ENCODE results near the gene KRT76.

Gene KRT76

DNA sequence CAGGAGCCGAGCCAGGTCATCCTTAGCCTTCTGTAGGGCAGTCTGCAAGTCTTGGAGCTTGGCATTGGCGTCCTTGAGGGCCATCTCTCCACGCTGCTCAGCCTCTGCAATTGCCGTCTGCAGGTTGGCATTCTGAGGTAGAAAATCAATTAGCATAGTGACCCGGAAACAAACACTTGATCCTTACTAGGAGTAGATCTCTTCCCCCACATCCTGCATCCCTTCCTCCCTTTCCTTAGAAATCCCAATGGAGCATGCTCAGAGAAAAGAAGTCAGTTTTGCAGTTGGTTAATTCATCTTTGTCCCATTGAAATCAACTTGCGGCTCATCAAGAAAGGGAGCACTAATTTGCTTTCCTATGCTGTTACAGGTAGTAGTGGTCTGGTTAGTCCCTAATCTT, 6.1 kb downstream of the KRT76 start:
- H2AK5ac ChIP-seq (ENCODE audit: low read length), result no peak overlapping the region
- no peak overlapping the region for H3K56ac ChIP-seq (ENCODE audit: low read length)
- no peak overlapping the region for H2BK120ac ChIP-seq (ENCODE audit: low read depth, low read length)
- H4K5ac ChIP-seq (ENCODE audit: low read length), result no peak overlapping the region
- no peak overlapping the region for H3K27ac ChIP-seq (ENCODE audit: low read depth, low read length)
- no peaks in the 10 kb centered on the region for H3K36me3 ChIP-seq (ENCODE audit: control insufficient read depth, insufficient read depth, low read length)
- H3K4me2 ChIP-seq (ENCODE audit: low read length), result no peak overlapping the region
- H3K4ac ChIP-seq (ENCODE audit: low read depth, low read length), result no peak overlapping the region
- no peak overlapping the region for H2BK15ac ChIP-seq (replicated peaks; ENCODE audit: low read depth)
- no CpG with 5 or more reads among the region's 6 CpGs for WGBS (ENCODE audit: extremely low coverage, insufficient coverage, low lambda C conversion rate)
- H3K79me2 ChIP-seq (ENCODE audit: control insufficient read depth, insufficient read depth, low read length), result no peaks in the 10 kb centered on the region
- H3K9ac ChIP-seq (ENCODE audit: low read length), result no peak overlapping the region
- H3K4me3 ChIP-seq (ENCODE audit: low read length), result no peak overlapping the region
- H3K27me3 ChIP-seq (ENCODE audit: insufficient read depth, low read length, poor library complexity), result no peaks in the 10 kb centered on the region
- no peaks in the 10 kb centered on the region for H3K79me1 ChIP-seq (ENCODE audit: low read length)
- H3K18ac ChIP-seq (ENCODE audit: low read length), result no peak overlapping the region
- no peak overlapping the region for H4K8ac ChIP-seq (ENCODE audit: low read depth, low read length)
- no peak overlapping the region for H2BK5ac ChIP-seq (ENCODE audit: low read length)
- DNase-seq, result no peak
- H3K4me1 ChIP-seq (ENCODE audit: control insufficient read depth, low read depth, low read length), result no peaks in the 10 kb centered on the region
- H3K23ac ChIP-seq (ENCODE audit: low read length), result no peak overlapping the region

DNA sequence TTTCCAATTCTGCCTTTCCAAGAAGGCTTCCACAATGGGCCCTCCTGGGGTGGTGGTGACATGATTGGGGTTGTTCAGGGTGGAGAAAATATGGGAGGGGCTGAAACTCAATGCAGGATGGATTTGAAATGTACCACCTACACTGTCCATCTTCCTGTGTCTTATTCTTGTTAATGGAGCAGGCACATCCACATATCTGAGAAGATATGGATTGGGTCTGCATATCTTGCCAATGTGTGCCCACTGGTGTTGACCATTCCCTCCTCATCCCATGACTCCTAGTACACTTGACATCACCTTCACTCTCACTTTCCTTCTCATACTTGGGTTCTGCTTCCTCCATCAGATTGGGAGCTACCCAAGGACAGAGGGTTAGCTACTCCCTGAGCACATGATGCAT, 7.2 kb downstream of the KRT76 start:
- no peak overlapping the region for H2BK15ac ChIP-seq (replicated peaks; ENCODE audit: low read depth)
- no peak overlapping the region for H4K5ac ChIP-seq (ENCODE audit: low read length)
- H3K4me2 ChIP-seq (ENCODE audit: low read length), result no peak overlapping the region
- H2AK5ac ChIP-seq (ENCODE audit: low read length), result no peak overlapping the region
- H3K79me1 ChIP-seq (ENCODE audit: low read length), result no peaks in the 10 kb centered on the region
- no peaks in the 10 kb centered on the region for H3K79me2 ChIP-seq (ENCODE audit: control insufficient read depth, insufficient read depth, low read length)
- H4K8ac ChIP-seq (ENCODE audit: low read depth, low read length), result no peak overlapping the region
- no peak overlapping the region for H3K4ac ChIP-seq (ENCODE audit: low read depth, low read length)
- no peak overlapping the region for H3K9ac ChIP-seq (ENCODE audit: low read length)
- H3K18ac ChIP-seq (ENCODE audit: low read length), result no peak overlapping the region
- no peak overlapping the region for H3K4me3 ChIP-seq (ENCODE audit: low read length)
- H3K4me1 ChIP-seq (ENCODE audit: control insufficient read depth, low read depth, low read length), result no peaks in the 10 kb centered on the region
- H3K27me3 ChIP-seq (ENCODE audit: insufficient read depth, low read length, poor library complexity), result no peaks in the 10 kb centered on the region
- no peaks in the 10 kb centered on the region for H3K36me3 ChIP-seq (ENCODE audit: control insufficient read depth, insufficient read depth, low read length)
- no peak overlapping the region for H3K56ac ChIP-seq (ENCODE audit: low read length)
- no peak for DNase-seq
- no peak overlapping the region for H2BK120ac ChIP-seq (ENCODE audit: low read depth, low read length)
- H2BK5ac ChIP-seq (ENCODE audit: low read length), result no peak overlapping the region
- H3K27ac ChIP-seq (ENCODE audit: low read depth, low read length), result no peak overlapping the region
- H3K23ac ChIP-seq (ENCODE audit: low read length), result no peak overlapping the region

DNA sequence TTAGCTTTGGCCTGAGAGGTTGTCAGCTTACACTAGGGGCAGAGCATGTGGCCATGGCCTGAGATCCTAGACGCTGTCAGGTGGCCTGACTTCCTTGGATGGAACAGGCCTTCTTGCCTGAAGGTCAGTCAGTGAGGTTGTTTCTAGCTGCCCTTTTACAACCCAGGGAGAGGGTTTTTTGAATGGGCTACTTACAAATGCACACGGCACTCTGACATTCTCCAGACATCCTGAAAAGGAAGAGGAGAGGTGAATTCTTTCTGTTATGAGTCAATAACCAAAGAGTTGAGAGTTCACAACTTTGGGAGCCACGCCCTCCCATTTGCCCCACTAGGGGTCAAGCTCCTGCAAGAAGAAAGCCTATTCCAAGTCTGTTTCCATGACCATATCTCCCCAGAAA, 7.8 kb downstream of the KRT76 start:
- no peaks in the 10 kb centered on the region for H3K4me1 ChIP-seq (ENCODE audit: control insufficient read depth, low read depth, low read length)
- H3K56ac ChIP-seq (ENCODE audit: low read length), result no peak overlapping the region
- H3K4me3 ChIP-seq (ENCODE audit: low read length), result no peak overlapping the region
- H3K79me1 ChIP-seq (ENCODE audit: low read length), result no peaks in the 10 kb centered on the region
- no peak overlapping the region for H4K8ac ChIP-seq (ENCODE audit: low read depth, low read length)
- H3K79me2 ChIP-seq (ENCODE audit: control insufficient read depth, insufficient read depth, low read length), result no peaks in the 10 kb centered on the region
- no peak overlapping the region for H3K4ac ChIP-seq (ENCODE audit: low read depth, low read length)
- H3K23ac ChIP-seq (ENCODE audit: low read length), result no peak overlapping the region
- WGBS (ENCODE audit: extremely low coverage, insufficient coverage, low lambda C conversion rate), result no CpG with 5 or more reads among the region's 3 CpGs
- H2AK5ac ChIP-seq (ENCODE audit: low read length), result no peak overlapping the region
- H3K36me3 ChIP-seq (ENCODE audit: control insufficient read depth, insufficient read depth, low read length), result no peaks in the 10 kb centered on the region
- no peak for DNase-seq
- H3K4me2 ChIP-seq (ENCODE audit: low read length), result no peak overlapping the region
- no peak overlapping the region for H4K5ac ChIP-seq (ENCODE audit: low read length)
- no peaks in the 10 kb centered on the region for H3K27me3 ChIP-seq (ENCODE audit: insufficient read depth, low read length, poor library complexity)
- H2BK120ac ChIP-seq (ENCODE audit: low read depth, low read length), result no peak overlapping the region
- H3K18ac ChIP-seq (ENCODE audit: low read length), result no peak overlapping the region
- no peak overlapping the region for H3K9ac ChIP-seq (ENCODE audit: low read length)
- no peak overlapping the region for H2BK15ac ChIP-seq (replicated peaks; ENCODE audit: low read depth)
- no peak overlapping the region for H2BK5ac ChIP-seq (ENCODE audit: low read length)
- no peak overlapping the region for H3K27ac ChIP-seq (ENCODE audit: low read depth, low read length)

DNA sequence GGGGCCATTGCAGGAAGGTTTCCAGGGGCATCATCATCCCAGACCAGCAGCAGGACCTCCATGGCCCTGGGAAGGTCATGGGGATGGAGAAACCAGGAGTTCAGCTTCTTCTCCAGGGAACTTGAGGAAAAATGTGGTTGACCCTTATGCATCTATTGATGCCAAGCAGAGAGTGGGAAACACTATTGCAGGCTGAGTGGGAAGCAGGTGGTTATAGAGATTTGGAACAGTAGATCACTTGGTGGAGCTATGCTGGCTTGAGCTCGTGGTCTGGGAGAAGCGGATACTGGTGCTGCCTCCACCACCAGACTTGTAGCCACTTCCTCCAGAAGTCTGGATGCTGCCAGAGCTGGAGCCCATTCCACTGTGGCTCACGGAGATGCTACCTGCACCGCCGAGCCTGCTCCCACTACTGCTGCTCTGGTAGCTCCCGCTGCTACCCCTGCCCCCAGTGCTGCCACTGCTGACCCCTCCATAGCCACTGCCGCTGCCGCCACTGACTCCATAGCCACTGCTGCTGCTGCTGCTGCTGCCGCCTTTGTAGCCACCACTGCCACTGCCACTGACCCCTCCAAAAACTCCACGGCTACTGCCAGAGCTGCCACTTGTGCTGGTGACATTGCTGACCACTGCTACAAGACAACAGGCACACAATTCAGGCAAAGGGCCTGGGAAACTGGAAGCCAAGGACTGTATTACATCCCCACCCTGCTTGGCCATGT, 8.5 kb downstream of the KRT76 start:
- no peak overlapping the region for H2BK120ac ChIP-seq (ENCODE audit: low read depth, low read length)
- no peak overlapping the region for H3K18ac ChIP-seq (ENCODE audit: low read length)
- no peak overlapping the region for H3K4me3 ChIP-seq (ENCODE audit: low read length)
- H3K36me3 ChIP-seq (ENCODE audit: control insufficient read depth, insufficient read depth, low read length), result no peaks in the 10 kb centered on the region
- H3K56ac ChIP-seq (ENCODE audit: low read length), result no peak overlapping the region
- no peaks in the 10 kb centered on the region for H3K79me1 ChIP-seq (ENCODE audit: low read length)
- no peak for DNase-seq
- no peak overlapping the region for H3K4ac ChIP-seq (ENCODE audit: low read depth, low read length)
- H2BK15ac ChIP-seq (replicated peaks; ENCODE audit: low read depth), result no peak overlapping the region
- no peak overlapping the region for H3K27ac ChIP-seq (ENCODE audit: low read depth, low read length)
- no peak overlapping the region for H3K9ac ChIP-seq (ENCODE audit: low read length)
- no peak overlapping the region for H2BK5ac ChIP-seq (ENCODE audit: low read length)
- H2AK5ac ChIP-seq (ENCODE audit: low read length), result no peak overlapping the region
- H3K4me2 ChIP-seq (ENCODE audit: low read length), result no peak overlapping the region
- no peak overlapping the region for H4K5ac ChIP-seq (ENCODE audit: low read length)
- H4K8ac ChIP-seq (ENCODE audit: low read depth, low read length), result no peak overlapping the region
- no CpG with 5 or more reads among the region's 10 CpGs for WGBS (ENCODE audit: extremely low coverage, insufficient coverage, low lambda C conversion rate)
- no peak overlapping the region for H3K23ac ChIP-seq (ENCODE audit: low read length)
- no peaks in the 10 kb centered on the region for H3K4me1 ChIP-seq (ENCODE audit: control insufficient read depth, low read depth, low read length)
- no peaks in the 10 kb centered on the region for H3K79me2 ChIP-seq (ENCODE audit: control insufficient read depth, insufficient read depth, low read length)
- no peaks in the 10 kb centered on the region for H3K27me3 ChIP-seq (ENCODE audit: insufficient read depth, low read length, poor library complexity)

DNA sequence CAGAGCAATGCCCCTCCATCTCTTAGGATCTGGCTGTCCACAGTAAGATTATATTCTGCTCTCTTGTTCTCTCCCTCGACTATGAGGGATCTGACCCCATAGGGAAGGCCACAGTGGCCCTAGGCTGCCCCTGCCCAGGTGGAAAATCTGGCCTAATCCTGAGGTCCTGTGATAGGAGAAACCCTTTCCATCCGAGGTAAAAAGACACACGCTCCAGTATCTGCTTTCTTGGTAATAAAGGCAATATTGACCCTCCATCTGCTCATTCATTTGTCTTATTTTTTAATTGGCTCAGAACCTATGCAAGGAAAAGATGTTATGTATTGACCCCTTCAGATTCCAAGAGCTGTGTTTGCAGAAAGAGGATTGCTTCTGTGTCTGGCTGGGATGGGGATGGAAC, 9.7 kb downstream of the KRT76 start:
- H3K4me1 ChIP-seq (ENCODE audit: control insufficient read depth, low read depth, low read length), result no peaks in the 10 kb centered on the region
- no peak overlapping the region for H2BK120ac ChIP-seq (ENCODE audit: low read depth, low read length)
- H3K4me2 ChIP-seq (ENCODE audit: low read length), result no peak overlapping the region
- no CpG with 5 or more reads among the region's 3 CpGs for WGBS (ENCODE audit: extremely low coverage, insufficient coverage, low lambda C conversion rate)
- no peak overlapping the region for H3K23ac ChIP-seq (ENCODE audit: low read length)
- H3K9ac ChIP-seq (ENCODE audit: low read length), result no peak overlapping the region
- no peaks in the 10 kb centered on the region for H3K36me3 ChIP-seq (ENCODE audit: control insufficient read depth, insufficient read depth, low read length)
- H2BK15ac ChIP-seq (replicated peaks; ENCODE audit: low read depth), result no peak overlapping the region
- no peak overlapping the region for H2BK5ac ChIP-seq (ENCODE audit: low read length)
- H3K4me3 ChIP-seq (ENCODE audit: low read length), result no peak overlapping the region
- H3K4ac ChIP-seq (ENCODE audit: low read depth, low read length), result no peak overlapping the region
- no peak for DNase-seq
- H3K18ac ChIP-seq (ENCODE audit: low read length), result no peak overlapping the region
- no peak overlapping the region for H3K56ac ChIP-seq (ENCODE audit: low read length)
- H3K27me3 ChIP-seq (ENCODE audit: insufficient read depth, low read length, poor library complexity), result no peaks in the 10 kb centered on the region
- no peak overlapping the region for H4K5ac ChIP-seq (ENCODE audit: low read length)
- H4K8ac ChIP-seq (ENCODE audit: low read depth, low read length), result no peak overlapping the region
- no peak overlapping the region for H3K27ac ChIP-seq (ENCODE audit: low read depth, low read length)
- no peaks in the 10 kb centered on the region for H3K79me2 ChIP-seq (ENCODE audit: control insufficient read depth, insufficient read depth, low read length)
- H3K79me1 ChIP-seq (ENCODE audit: low read length), result no peaks in the 10 kb centered on the region
- no peak overlapping the region for H2AK5ac ChIP-seq (ENCODE audit: low read length)

DNA sequence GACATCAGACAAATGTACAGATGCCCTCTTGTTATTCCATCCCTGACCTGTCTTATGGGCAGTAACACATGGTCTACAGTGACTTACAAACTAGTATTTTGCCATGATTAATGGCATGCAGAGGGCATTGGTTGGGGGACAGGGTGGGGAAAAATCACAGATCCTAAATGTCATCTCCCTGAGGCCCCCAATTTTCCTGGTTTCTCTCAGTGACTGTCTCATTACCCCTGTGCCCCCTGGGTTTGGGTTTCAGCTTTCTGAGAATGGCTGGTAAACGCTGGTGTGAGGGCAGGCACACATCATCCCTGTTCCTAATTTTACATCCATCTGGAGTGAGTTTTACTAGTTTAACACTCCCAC, 10.1 kb downstream of the KRT76 start:
- Histone ChIP-seq H3K4me2 (ENCODE audit: low read length) (no peak overlapping the region), H3K4ac (ENCODE audit: low read depth, low read length) (no peak overlapping the region), H3K4me3 (ENCODE audit: low read length) (no peak overlapping the region), H3K56ac (ENCODE audit: low read length) (no peak overlapping the region), H2BK5ac (ENCODE audit: low read length) (no peak overlapping the region), H3K18ac (ENCODE audit: low read length) (no peak overlapping the region), H2BK120ac (ENCODE audit: low read depth, low read length) (no peak overlapping the region), H3K79me1 (ENCODE audit: low read length) (no peaks in the 10 kb centered on the region), H3K79me2 (ENCODE audit: control insufficient read depth, insufficient read depth, low read length) (no peaks in the 10 kb centered on the region), H2BK15ac (replicated peaks; ENCODE audit: low read depth) (no peak overlapping the region), H3K4me1 (ENCODE audit: control insufficient read depth, low read depth, low read length) (no peaks in the 10 kb centered on the region), H3K27ac (ENCODE audit: low read depth, low read length) (no peak overlapping the region), H3K23ac (ENCODE audit: low read length) (no peak overlapping the region), H3K9ac (ENCODE audit: low read length) (no peak overlapping the region), H4K8ac (ENCODE audit: low read depth, low read length) (no peak overlapping the region), H2AK5ac (ENCODE audit: low read length) (no peak overlapping the region), H4K5ac (ENCODE audit: low read length) (no peak overlapping the region), H3K27me3 (ENCODE audit: insufficient read depth, low read length, poor library complexity) (no peaks in the 10 kb centered on the region), H3K36me3 (ENCODE audit: control insufficient read depth, insufficient read depth, low read length) (no peaks in the 10 kb centered on the region)
- WGBS (ENCODE audit: extremely low coverage, insufficient coverage, low lambda C conversion rate), result no CpG with 5 or more reads among the region's 1 CpG
- no peak for DNase-seq

Measured in mesendoderm (in vitro differentiated cells).